DMS79 (cell line): ENCODE measurements around the gene GRIN2A.

Source experiments
- DNase-seq: peaks from one replicate; lab custom pipeline; 2025; lab: John Stamatoyannopoulos, UW

The GRIN2A gene

GRCh38 chr16:9818702-9819101 is 363.5 kb downstream of the GRIN2A start:
- DNase-seq, result no peak

GRCh38 chr16:9817586-9817985 is 364.6 kb downstream of the GRIN2A start:
- no peak for DNase-seq

- peak; percentile 19 for DNase-seq
These were observed 365.6 kb downstream of the GRIN2A start for GRCh38 chr16:9816644-9817043.

GRCh38 chr16:9813665-9814064 is 368.6 kb downstream of the GRIN2A start:
- no peak for DNase-seq

- no peak for DNase-seq
These were observed 374.0 kb downstream of the GRIN2A start for GRCh38 chr16:9808210-9808609.

- no peak for DNase-seq
These were observed 374.9 kb downstream of the GRIN2A start for GRCh38 chr16:9807302-9807701.

GRCh38 chr16:9805109-9805508 is 377.1 kb downstream of the GRIN2A start:
- DNase-seq, result no peak

- no peak for DNase-seq
These were observed 380.1 kb downstream of the GRIN2A start for GRCh38 chr16:9802160-9802559.

- DNase-seq, result no peak
These were observed 380.6 kb downstream of the GRIN2A start for GRCh38 chr16:9801651-9802050.

- DNase-seq, result no peak
These were observed 382.0 kb downstream of the GRIN2A start for GRCh38 chr16:9800186-9800738.

GRCh38 chr16:9798952-9799580 is 383.2 kb downstream of the GRIN2A start:
- DNase-seq, result no peak

GRCh38 chr16:9798474-9798873 is 383.8 kb downstream of the GRIN2A start:
- peak; percentile 23 for DNase-seq

- DNase-seq, result no peak
These were observed 384.9 kb downstream of the GRIN2A start for GRCh38 chr16:9797306-9797705.

GRCh38 chr16:9793623-9794022 is 388.6 kb downstream of the GRIN2A start:
- DNase-seq, result no peak

GRCh38 chr16:9791556-9791955 is 390.7 kb downstream of the GRIN2A start:
- peak; percentile 40 for DNase-seq

GRCh38 chr16:9790199-9790598 is 392.0 kb downstream of the GRIN2A start:
- no peak for DNase-seq

- DNase-seq, result no peak
These were observed 394.5 kb downstream of the GRIN2A start for GRCh38 chr16:9787717-9788116.

GRCh38 chr16:9780831-9781230 is 401.4 kb downstream of the GRIN2A start:
- no peak for DNase-seq

- DNase-seq, result no peak
These were observed 403.4 kb downstream of the GRIN2A start for GRCh38 chr16:9778849-9779248.

- no peak for DNase-seq
These were observed 406.2 kb downstream of the GRIN2A start for GRCh38 chr16:9775998-9776397.

- DNase-seq, result no peak
These were observed 408.9 kb downstream of the GRIN2A start for GRCh38 chr16:9773289-9773688.

- no peak for DNase-seq
These were observed 409.6 kb downstream of the GRIN2A start for GRCh38 chr16:9772526-9773225.

GRCh38 chr16:9766891-9767290 is 415.3 kb downstream of the GRIN2A start:
- no peak for DNase-seq

- no peak for DNase-seq
These were observed 418.7 kb downstream of the GRIN2A start for GRCh38 chr16:9763505-9763904.
